ENCODE data around the gene NLRP12.
"Not testable (repeated sequence)": the region's sequence is repeated elsewhere in the genome, so short reads cannot be mapped to it uniquely, and the experiment has no call there.

The NLRP12 gene

DNA sequence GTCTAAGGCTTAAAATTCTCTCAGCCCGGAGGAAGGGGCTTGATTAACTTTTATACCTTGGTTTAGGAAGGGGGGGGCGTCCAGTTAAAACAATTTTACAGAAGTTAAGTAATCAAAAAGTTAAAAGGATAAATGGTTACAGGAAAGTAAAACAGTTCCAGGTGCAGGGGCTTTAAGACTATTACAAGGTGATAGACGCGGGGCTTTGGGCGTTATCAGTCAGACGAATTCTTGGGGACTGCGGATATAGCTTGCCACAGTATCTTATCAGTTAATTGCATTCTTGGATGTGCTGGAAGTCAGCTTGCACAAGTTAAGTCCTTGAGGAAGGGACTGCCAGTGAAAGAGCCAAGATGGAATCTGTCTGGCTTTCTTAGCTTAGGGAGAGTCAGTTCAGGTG is 49.6 kb downstream of the NLRP12 start:
- not testable (repeated sequence) for DNase-seq

- no peak for DNase-seq
These were observed 50.1 kb downstream of the NLRP12 start for GRCh38 chr19:53773999-53774398.

DNA sequence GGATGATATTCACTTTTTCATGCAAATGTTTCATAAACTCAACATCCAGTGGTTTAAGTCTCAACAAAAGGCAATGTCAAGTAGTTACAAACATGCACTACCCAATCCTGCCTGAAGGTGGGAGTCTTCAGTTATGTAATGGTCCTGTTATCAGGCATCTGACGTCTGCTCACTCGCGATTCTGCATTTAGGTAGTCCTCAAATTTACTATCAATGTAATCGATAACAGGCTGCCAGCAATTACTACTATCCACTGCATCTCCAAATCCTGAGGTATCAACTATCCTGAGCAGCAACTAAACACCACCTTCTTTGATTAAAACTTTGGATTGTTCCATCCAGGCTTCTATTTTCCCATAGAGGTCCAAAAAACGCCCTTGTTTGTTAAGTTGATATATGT is 51.2 kb downstream of the NLRP12 start:
- peak; percentile 64 for DNase-seq

DNA sequence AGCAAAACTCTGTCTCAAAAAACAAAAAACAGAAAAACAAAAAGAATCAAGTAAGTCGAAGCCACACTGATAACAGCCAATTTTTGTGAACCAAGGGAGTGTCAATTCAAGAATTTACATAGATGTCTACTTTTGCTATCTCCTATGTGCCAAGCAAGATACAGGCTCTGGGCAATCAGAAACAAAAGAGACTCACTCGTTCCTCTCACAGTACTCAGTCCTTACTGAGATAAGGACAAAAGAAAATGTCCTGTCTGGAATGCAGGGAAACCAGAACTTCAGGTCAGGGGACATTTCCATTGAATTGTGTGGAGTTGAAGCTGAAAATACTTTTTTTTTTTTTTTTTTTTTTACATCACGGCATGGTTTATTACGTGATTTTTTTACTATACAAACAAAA is 53.0 kb downstream of the NLRP12 start:
- no peak for DNase-seq

- DNase-seq = not testable (repeated sequence)
These were observed 54.3 kb downstream of the NLRP12 start for GRCh38 chr19:53769696-53770309.

GRCh38 chr19:53768401-53768800 is 55.7 kb downstream of the NLRP12 start:
- no peak for DNase-seq

- DNase-seq = not testable (repeated sequence)
These were observed 65.1 kb downstream of the NLRP12 start for GRCh38 chr19:53758991-53759390.

Measured in suppressor macrophage treated with lipopolysaccharide for 4 hours (primary cell).